CD4-positive, alpha-beta T cell treated with Interleukin-1 beta for 1 hour (primary cell): ENCODE data around the gene TBCEL.
A peak's percentile ranks its signal among the peaks of the same experiment; 100 is the strongest.
"Not testable (repeated sequence)": the region's sequence is repeated elsewhere in the genome, so short reads cannot be mapped to it uniquely, and the experiment has no call there.

ENCODE experiments used
- DNase-seq, 2 donors: peaks; one replicate each; pipeline ENCODE4 v3.0.0-alpha.2; 2020 to 2022

Gene TBCEL

DNA sequence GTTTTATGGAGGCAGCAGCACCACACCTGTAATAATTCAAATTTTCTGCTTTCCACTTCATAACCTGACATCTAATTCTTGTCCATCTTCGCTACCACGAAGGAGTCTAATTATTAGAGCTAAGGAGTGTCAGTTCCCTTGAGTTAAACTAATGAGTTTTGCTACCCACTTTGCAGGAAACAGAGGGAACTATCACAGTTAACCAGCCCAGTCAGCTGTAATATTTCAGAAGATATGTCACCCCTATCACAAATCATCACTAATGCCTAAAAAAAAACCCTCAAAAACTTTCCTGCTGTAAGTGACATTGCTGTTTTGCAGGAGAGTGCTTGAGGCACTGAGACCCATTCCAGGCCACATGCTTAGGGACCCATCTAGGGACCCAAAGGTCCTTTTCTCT is 85.6 kb downstream of the TBCEL start:
- DNase-seq = no peak

DNA sequence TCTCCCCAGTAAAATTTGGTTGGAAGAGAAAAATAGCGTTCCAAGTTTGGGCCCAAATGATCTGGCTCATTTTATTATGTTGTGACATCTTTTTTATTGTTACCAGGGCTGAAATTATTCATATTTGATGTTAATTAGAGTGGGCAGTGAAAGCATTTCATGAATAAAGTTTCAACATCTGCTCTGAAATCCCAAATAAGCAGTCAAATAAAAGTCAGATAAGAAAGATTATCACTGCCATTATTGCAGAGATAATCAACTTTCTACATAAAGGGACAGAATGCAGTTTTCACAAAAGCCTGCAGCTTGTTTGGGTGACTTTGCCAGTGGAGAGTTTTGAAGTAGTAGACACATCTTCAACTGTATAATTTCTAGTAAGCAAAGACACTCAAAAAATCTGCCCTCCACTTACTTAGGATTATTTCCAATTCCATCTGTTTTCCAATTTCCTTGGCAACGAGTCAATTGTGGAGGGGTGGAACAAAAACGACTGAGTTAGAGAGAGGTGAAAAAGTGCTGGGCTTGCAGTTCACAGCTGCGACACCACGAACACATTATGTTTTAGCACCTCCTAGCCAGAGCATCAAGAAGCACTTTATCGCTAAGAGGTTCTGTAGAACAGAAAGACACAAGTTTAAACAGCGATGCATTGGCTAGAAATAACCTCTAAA is 86.1 kb downstream of the TBCEL start:
- no peak for DNase-seq

DNA sequence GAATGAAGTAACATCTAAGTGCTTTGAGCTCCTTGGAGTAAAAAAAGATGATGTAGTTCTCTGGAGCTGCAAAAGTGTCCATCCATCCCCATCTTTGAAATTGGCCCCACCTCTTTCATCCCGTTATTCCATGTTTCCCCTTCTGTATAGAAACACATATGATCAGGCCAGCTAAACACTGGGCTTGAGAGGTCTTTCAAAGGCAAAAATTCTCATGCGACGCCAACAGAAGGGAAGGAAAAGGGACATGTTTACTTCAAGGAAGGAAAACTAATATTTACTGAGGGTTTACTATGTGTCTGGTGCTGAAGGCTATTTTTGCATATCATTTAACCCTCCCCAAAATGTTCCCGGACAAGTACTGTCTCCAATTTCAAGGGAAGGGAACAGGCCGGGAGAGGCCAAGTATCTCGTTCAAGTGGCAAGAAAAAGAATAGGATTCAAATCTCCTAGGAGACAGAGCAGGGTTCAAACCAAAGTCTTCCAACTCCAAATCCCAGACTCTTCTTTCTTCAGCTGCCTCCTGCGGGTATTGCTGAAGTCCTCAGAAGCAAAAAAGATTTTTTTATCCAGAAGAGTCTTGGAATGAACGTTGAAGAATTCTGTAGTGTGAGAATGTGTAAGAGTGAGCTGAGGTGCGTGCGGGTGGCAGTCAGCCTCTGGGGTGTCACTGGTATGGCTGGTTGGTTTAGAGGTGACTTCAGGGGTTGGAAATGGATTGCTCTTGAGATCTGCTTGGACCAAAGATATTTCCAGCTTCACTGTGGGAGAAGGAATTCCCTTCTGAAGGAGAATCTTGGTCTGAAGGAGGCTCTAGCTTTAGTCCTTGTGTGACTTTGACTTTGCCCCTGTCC is 87.2 kb downstream of the TBCEL start:
- no peak for DNase-seq

DNA sequence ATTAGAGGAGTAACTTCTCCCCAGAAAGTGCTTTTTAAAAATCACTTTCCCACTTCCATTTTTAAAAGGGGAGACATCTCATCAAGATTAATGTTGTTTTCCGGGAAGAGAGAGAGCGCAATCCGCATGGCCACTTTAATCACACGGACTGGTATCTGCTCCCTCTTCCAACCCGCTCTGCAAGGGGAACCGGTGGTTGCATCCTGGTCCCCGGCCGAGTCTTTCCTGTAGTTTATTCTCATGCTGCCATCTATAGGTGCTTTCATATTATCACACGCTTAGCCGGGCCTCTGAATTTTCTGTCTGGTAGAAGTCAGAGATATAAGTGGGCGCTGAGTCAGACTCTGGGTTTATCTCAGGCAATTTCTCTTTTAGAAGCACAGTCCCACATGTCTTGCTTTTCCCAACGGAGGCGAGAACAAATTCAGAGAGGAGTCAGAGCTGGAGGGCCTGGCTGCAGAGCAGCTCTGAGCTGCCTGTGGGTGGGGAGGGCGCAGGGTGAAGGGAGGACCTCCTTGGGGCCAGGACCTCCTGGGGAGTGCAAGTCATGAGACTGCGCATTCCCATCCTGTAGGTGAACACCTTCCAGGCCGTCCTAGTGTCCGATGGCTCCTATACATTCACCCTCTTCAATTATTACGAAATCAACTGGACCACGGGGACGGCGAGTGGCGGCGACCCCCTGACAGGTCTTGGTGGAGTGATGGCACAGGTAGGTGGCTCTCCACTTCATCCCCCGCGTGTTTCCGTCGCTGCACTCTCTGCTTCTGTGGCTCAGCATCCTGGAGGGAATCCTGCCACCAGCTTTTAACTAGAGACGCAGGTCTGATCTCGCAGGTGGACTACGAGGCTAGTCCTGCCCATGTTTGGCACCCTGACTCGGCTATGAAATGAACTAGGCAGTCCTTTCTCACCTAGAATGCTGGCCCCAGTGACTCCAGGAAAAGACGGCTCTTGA is 88.9 kb downstream of the TBCEL start:
- peak; percentile 6 to 21 for DNase-seq

DNA sequence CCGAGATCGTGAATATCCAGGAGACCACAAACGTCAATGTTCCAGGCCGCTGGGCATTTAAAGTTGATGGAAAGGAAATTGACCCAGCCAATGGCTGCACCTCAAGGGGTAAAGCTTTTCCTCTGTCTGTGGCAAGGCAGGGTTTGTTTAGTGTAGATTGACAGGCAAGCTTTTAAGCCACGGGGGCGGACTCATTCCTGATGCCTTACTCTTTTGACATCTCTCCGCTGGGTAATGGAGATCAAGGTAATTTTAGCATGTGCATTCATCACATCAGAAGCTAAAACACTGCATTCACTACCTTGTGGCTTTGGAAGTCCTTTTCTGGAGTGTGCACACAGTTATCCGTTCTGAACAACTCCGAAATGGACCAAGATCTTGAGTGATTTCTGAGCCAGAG is 89.7 kb downstream of the TBCEL start:
- no peak for DNase-seq

DNA sequence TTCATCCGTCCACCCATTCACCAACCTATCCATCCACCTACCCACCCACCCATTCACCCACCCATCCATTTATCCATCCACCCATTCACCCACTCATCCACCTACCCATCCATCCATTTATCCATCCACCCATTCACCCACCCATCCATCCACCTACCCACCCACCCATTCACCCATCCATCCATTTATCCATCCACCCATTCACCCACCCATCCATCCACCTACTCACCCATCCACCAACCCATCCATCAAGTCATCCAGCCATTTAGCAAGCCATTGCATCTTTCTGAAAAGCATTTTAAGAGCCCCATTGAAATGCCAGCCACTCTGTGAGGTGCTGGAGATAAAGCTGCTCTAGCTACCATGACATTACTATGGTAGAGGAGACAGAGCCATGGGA is 91.1 kb downstream of the TBCEL start:
- DNase-seq = not testable (repeated sequence)

DNA sequence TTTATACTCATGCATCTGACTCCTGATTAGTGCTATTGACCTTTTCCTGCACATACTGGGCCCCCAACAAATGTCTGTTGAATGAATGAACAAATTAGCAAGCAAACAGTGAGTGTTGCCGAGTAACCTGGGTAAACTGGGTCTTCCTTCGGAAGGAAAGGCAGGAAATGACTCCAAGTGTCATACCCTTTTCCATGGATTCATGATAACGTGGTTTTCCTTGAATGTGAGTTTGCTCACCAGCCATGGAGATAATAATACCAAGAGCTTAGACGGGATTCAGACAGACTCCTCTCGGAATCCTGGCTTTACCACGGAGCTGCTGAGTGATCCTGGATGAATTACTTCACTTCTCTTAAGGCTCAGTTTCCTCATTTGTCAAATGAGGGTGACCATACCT is 93.9 kb downstream of the TBCEL start:
- DNase-seq = no peak

DNA sequence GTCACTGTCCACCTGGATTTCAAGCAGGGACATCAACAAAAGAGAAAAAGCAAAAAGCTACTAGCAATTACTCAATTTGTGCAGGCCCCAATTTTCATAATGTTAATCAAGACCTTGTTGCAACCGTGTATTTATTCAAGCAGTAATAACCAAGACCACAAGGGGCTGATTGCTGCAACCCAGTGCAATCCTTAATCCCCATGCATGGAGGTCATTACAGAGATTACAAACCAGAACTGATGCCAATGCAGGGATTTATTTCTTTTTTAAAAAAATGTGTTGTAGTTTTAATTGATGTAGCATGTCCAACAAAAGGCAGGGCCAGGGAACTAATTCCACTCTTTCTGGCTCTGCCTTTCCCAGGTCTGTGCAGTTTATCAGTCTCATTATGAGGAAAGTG is 95.5 kb downstream of the TBCEL start:
- DNase-seq = no peak

DNA sequence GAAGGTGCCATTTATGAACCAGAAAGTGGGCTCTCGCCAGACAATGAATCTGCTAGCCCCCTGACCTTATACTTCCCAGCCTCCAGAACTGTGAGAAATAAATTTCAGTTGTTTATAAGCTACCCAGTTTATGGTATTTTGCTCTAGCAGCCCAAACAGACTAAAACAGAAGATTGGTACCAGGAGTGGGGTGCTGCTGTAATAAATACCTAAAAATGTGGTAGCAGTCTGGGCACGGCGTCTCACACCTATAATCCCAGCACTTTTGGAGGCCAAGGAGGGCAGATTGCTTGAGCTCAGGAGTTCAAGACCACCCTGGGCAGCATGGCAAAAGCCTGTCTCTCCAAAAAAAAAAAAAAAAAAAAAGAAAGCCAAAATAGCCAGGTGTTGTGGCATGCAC is 98.4 kb downstream of the TBCEL start:
- no peak for DNase-seq

DNA sequence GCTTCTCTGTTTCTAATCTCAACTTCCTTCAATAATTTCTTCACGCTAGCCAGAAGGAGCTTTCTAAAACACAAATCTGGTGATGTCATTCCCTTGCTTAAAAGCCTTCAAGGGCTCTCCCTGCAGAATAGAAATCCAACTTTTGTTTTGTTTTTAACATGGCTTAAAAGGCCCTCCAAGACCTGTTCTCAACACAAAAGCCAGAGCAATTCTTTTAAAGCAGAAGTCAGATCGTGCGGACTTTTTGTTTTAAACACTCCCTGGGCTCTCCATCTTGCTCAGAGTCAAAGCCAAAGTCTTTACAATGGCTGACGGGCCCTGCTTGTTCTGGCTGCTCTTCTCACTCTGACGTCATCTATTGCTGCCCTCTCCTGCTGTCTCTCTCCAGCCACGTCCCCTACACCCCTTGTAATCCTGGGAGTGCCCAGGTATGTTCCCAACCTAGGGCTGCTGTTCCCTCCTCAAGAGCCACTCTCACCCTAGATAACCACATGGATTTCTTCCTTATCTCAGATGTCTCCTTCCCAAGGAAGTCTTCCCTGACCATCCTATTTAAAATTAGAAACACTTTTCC is 99.7 kb downstream of the TBCEL start:
- DNase-seq = no peak

DNA sequence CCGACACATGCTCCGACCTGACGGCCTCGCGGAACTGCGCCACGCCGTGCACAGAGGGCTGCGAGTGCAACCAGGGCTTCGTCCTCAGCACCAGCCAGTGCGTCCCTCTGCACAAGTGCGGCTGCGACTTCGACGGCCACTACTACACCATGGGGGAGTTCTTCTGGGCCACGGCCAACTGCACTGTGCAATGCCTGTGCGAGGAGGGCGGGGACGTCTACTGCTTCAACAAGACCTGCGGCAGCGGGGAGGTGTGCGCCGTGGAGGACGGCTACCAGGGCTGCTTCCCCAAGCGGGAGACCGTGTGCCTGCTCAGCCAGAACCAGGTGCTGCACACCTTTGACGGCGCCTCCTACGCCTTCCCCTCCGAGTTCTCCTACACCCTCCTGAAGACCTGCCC is 103.9 kb downstream of the TBCEL start:
- DNase-seq = no peak

DNA sequence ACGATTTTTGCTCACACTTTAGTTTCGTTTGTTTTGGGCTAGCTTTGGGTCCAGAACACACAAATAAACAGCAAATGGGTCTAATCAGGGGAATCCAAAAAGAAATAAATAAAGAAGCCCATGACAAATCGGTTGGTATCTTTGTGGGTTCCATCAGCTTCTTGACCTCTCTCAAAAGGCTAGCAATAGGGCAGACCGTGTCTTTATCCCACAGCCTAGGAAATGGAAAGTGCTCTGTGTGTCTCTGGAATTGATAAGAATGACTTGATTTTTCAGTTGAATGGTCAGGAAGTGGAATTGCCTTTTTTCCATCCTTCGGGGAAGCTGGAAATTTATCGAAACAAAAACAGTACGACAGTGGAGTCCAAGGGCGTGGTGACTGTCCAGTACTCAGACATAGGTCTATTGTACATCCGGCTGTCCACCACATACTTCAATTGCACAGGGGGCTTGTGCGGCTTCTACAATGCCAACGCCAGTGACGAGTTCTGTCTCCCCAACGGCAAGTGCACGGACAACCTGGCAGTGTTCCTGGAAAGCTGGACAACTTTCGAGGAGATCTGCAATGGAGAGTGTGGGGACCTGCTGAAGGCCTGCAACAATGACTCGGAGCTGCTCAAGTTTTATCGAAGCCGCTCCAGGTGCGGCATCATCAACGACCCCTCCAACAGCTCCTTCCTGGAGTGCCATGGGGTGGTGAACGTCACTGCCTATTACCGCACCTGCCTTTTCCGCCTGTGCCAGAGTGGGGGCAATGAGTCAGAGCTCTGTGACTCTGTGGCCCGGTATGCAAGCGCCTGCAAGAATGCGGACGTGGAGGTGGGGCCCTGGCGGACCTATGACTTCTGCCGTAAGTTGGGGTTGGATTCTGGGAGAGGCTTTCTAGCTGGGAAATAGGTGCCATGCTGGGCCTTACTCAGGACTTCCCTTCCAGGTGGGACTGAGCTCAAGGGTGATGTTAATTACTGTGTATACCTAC is 105.7 kb downstream of the TBCEL start:
- DNase-seq = no peak

DNA sequence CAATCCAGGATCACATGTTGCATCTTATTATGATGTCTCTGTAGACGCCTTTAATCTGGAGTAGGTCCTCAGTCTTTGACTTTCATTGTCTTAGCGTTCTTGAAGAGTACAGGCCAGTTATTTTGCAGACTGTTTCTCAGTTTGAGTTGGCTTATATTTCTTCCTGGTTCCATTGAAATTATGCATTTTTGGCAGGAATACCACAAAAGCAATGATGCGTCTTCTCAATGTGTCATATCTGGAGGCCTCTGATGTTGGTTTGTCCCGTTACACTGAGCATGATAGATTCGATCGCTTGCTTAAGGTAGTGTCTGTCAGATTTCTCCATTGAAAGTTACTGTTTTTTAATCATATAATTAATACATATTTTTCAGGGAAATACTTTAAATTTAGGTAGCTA is 107.8 kb downstream of the TBCEL start:
- no peak for DNase-seq

DNA sequence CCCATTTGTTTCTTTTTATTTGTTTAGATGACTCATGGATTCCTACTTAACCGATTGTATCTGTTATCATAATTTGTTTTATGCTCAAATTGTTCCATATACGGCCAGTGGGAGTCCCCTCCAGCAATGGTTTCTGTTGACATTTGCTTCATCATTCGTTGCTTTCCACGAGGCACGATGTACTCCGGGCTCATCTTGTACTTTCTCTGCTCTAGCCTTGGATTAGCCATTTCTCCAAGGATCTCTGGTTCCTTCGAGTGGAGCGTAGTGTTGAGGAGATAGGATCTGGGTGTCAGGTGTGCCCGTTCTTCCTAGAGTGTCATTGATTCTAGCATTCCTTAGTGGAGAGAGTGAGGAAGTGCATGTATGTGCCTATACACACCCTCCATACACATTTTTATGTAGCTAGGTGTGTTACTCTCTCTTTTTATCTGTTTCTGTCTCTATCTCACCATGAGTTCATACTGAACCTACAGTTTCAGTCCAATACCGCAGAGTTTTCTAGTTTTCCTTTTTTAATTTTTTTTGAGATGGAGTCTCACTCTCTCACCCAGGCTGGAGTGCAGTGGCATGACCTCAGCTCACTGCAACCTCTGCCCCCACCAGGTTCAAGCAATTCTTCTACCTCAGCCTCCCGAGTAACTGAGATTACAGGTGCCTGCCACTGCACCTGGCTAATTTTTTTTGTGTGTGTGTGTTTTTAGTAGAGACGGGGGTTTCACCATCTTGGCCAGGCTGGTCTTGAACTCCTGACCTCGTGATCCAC is 108.5 kb downstream of the TBCEL start:
- DNase-seq = no peak

DNA sequence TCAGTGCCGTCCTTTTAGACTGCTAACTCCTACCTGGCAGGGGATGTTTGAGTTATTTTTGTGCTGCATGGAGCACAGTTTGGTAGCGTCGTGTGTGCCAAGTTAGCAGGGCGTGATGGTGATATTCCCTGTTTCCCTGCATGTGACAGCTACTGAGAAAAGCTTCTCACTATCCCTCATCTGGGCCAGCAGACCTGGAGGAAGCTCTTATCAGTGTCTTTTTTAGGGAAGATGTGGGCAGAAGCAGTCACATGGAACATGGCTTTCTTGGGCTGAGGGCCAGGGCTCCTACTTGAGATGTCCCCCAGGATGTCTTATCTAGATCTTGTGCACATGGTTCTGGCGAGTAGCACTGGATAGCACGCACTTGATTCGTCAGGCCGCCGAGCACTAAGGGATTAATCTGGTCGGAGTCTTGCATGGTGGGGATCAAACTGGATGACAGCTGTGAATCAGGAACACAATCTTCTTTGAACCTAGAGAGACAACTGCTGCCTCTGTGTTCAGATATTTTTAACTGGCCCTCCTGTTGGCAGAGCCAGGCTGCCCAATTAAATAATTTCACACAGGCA is 110.9 kb downstream of the TBCEL start:
- no peak for DNase-seq

DNA sequence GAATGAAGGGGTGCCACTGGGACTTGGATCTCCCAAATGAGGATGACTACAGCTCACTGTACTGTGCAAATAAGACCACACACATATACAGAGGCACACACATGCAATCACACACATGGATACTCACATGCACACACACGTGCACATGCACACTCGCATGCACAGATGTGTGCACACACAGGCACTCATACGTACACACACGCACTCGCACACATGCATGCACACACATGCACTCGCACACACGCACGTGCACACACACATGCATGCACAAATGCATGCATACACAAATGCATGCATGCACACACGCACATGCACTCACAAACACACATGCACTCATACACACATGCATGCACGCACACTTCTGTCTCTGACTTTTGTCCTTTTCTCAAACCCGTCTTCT is 113.1 kb downstream of the TBCEL start:
- no peak for DNase-seq

DNA sequence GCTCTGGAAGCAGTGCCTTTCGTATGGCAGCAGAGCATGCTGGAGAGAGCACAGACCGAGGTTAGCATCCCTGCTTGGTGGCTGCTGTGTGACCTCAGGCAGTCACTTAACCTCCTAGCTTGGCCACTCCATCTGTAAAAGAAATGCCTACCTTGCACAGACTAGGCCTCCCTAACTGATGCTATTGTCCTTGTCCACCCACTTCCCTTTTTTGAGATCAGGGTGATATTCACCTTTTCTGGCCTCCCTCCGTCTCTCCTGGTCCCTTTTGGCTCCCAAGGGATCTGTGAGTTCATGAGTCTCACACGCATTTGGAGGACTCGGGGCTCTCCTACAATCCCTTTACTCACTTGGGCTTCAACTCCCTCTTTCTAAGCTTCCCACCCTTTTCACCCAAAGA is 114.4 kb downstream of the TBCEL start:
- DNase-seq = no peak

DNA sequence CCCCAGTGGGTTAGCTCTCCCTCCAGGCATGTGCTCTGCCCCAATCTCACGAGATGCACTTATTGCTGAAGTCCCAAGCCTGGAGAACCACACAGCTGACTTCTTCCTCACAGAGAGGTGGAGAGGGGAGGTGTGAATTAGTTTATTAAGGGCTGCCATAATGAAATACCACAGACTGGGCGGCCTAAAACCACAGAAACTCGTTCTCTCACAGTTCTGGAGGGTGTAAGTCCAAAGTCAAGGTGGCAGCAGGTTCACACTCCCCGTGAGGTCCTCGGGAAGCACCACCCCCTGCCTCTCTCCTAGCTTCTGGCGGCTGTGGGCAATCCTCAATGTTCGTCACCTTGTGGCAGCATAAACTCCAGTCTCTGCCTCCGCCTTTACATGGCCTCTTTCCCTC is 116.5 kb downstream of the TBCEL start:
- no peak for DNase-seq
